IPS-18a (cell line): Measurements from ENCODE around the gene ST8SIA5.

Experiments
- H3K27ac ChIP-seq: one replicate; pipeline ENCODE4 v1.5.1; 2013; ENCODE audit warnings: low read length
- H3K27me3 ChIP-seq: one replicate; pipeline ENCODE4 v1.6.1; 2013; ENCODE audit warnings: mild to moderate bottlenecking, low read length; ENCODE audit not compliant: control insufficient read depth, insufficient read depth
- H3K36me3 ChIP-seq: one replicate; pipeline ENCODE4 v1.6.1; 2013; ENCODE audit warnings: low read depth, low read length; ENCODE audit not compliant: control insufficient read depth
- H3K4me1 ChIP-seq: one replicate; pipeline ENCODE4 v1.6.1; 2013; ENCODE audit warnings: low read depth, low read length; ENCODE audit not compliant: control insufficient read depth
- H3K4me3 ChIP-seq: one replicate; pipeline ENCODE4 v1.5.1; 2013; ENCODE audit warnings: low read length
- H3K9ac ChIP-seq: one replicate; pipeline ENCODE4 v1.6.1; 2013; ENCODE audit warnings: mild to moderate bottlenecking, low read length, moderate library complexity
- H3K9me3 ChIP-seq: one replicate; pipeline ENCODE4 v1.6.1; 2013; ENCODE audit warnings: low read depth, low read length; ENCODE audit not compliant: control insufficient read depth

Gene ST8SIA5

GRCh38 chr18:46622999-46623398, 133.9 kb downstream of the ST8SIA5 start:
- Histone ChIP-seq H3K4me3 (no peak overlapping the region), H3K9ac (no peak overlapping the region), H3K9me3 (no peaks in the 10 kb centered on the region), H3K4me1 (no peaks in the 10 kb centered on the region), H3K36me3 (no peaks in the 10 kb centered on the region), H3K27ac (no peak overlapping the region), H3K27me3 (no peaks in the 10 kb centered on the region)

- Histone ChIP-seq H3K4me1 (no peaks in the 10 kb centered on the region), H3K27ac (no peak overlapping the region), H3K4me3 (no peak overlapping the region), H3K9me3 (no peaks in the 10 kb centered on the region), H3K36me3 (no peaks in the 10 kb centered on the region), H3K27me3 (no peaks in the 10 kb centered on the region), H3K9ac (no peak overlapping the region)
Measured at GRCh38 chr18:46622451-46622850, 134.4 kb downstream of the ST8SIA5 start.

- no peak overlapping the region for H3K4me3 ChIP-seq
- no peaks in the 10 kb centered on the region for H3K4me1 ChIP-seq
- H3K27ac ChIP-seq: no peak overlapping the region
- no peaks in the 10 kb centered on the region for H3K9me3 ChIP-seq
- H3K36me3 ChIP-seq: no peaks in the 10 kb centered on the region
- H3K9ac ChIP-seq: no peak overlapping the region
- no peaks in the 10 kb centered on the region for H3K27me3 ChIP-seq
Measured at GRCh38 chr18:46621871-46622270, 135.0 kb downstream of the ST8SIA5 start.

- Histone ChIP-seq H3K27ac (no peak overlapping the region), H3K9ac (no peak overlapping the region), H3K9me3 (no peaks in the 10 kb centered on the region), H3K27me3 (no peaks in the 10 kb centered on the region), H3K4me1 (no peaks in the 10 kb centered on the region), H3K4me3 (no peak overlapping the region), H3K36me3 (no peaks in the 10 kb centered on the region)
Measured at GRCh38 chr18:46621111-46621766, 135.6 kb downstream of the ST8SIA5 start.

- Histone ChIP-seq H3K27me3 (no peaks in the 10 kb centered on the region), H3K4me3 (no peak overlapping the region), H3K4me1 (no peaks in the 10 kb centered on the region), H3K9ac (no peak overlapping the region), H3K9me3 (no peaks in the 10 kb centered on the region), H3K36me3 (no peaks in the 10 kb centered on the region), H3K27ac (no peak overlapping the region)
Measured at GRCh38 chr18:46619559-46619958, 137.3 kb downstream of the ST8SIA5 start.
